OCI-LY3 (cell line): ENCODE results near the gene COL4A4.

Experiments used
- EZH2phosphoT487 ChIP-seq: fragments of 200-600 bp; shearing (Covaris generic); IDR thresholded peaks from 2 replicates; pipeline ENCODE4 v1.6.1; 2018; ENCODE audit warnings: antibody characterized with exemption, mixed run types, low read depth
- TF ChIP-seq, protein P1 (sequence below): fragments of 200-600, 300-600 bp; sonication (generic); IDR thresholded peaks from 2 replicates; pipeline ENCODE4 v1.5.1; 2014; ENCODE audit warnings: antibody characterized with exemption, low read length, low read depth

DNA sequence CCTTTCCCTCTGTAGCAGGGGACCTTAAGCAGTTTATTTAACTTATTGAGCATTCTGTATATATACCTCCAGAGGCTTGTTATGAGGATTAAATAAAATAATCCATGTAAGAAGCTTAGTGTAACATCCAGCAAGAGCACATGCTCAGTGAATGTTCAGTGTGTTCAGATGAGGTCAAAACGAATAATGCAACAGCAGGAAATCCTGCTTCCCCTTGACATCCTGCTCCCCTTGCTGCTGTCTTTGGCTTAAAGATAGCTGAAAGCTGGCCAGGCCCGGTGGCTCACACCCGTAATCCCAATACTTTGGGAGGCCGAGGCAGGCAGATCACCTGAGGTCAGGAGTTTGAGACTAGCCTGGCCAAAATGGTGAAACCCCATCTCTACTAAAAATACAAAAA, 68.7 kb downstream of the COL4A4 start:
- TF ChIP-seq, protein P1, sequence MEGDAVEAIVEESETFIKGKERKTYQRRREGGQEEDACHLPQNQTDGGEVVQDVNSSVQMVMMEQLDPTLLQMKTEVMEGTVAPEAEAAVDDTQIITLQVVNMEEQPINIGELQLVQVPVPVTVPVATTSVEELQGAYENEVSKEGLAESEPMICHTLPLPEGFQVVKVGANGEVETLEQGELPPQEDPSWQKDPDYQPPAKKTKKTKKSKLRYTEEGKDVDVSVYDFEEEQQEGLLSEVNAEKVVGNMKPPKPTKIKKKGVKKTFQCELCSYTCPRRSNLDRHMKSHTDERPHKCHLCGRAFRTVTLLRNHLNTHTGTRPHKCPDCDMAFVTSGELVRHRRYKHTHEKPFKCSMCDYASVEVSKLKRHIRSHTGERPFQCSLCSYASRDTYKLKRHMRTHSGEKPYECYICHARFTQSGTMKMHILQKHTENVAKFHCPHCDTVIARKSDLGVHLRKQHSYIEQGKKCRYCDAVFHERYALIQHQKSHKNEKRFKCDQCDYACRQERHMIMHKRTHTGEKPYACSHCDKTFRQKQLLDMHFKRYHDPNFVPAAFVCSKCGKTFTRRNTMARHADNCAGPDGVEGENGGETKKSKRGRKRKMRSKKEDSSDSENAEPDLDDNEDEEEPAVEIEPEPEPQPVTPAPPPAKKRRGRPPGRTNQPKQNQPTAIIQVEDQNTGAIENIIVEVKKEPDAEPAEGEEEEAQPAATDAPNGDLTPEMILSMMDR, result no peak
- no peak for TF ChIP-seq EZH2phosphoT487
